HepG2 (cell line): Measurements from ENCODE around the gene FAM20A. TPM values are rescaled to one million over a fixed set of nuclear protein-coding genes. Genes with fewer than 3 reads are reported as not detected.

Experiments used
- AHR ChIP-seq: IDR thresholded peaks from 2 replicates; pipeline ENCODE4 v1.6.1; 2018; ENCODE audit warnings: missing genetic modification reagents, missing compliant biosample characterization
- CHD4 ChIP-seq: fragments of 200-600 bp; sonication (generic); IDR thresholded peaks from 2 replicates; pipeline ENCODE4 v1.7.0; 2017; ENCODE audit warnings: mild to moderate bottlenecking, low read length, borderline replicate concordance
- DR1 ChIP-seq: sonication (generic); formaldehyde crosslinking; IDR thresholded peaks from 2 replicates; pipeline ENCODE4 v1.8.0; 2021; ENCODE audit warnings: mild to moderate bottlenecking, missing genetic modification reagents, inconsistent platforms
- KLF6 ChIP-seq: IDR thresholded peaks from 2 replicates; pipeline ENCODE4 v1.8.0; 2016; ENCODE audit warnings: missing biosample characterization, missing genetic modification reagents
- KLF9 ChIP-seq: IDR thresholded peaks from 2 replicates; pipeline ENCODE4 v1.6.1; 2016; ENCODE audit warnings: low read depth
- MEF2D ChIP-seq: sonication (generic); formaldehyde crosslinking; IDR thresholded peaks from 2 replicates; pipeline ENCODE4 v1.5.1; 2020; ENCODE audit warnings: mild to moderate bottlenecking, missing genetic modification reagents
- MEIS1 ChIP-seq: sonication (generic); formaldehyde crosslinking; IDR thresholded peaks from 2 replicates; pipeline ENCODE4 v1.9.0; 2021; ENCODE audit warnings: mild to moderate bottlenecking, missing genetic modification reagents, moderate library complexity, borderline replicate concordance
- MIER2 ChIP-seq: IDR thresholded peaks from 2 replicates; pipeline ENCODE4 v1.6.1; 2016; ENCODE audit warnings: missing biosample characterization, missing genetic modification reagents
- MIXL1 ChIP-seq: IDR thresholded peaks from 2 replicates; pipeline ENCODE4 v1.6.1; 2016
- PAX8 ChIP-seq: sonication (generic); formaldehyde crosslinking; IDR thresholded peaks from 2 replicates; pipeline ENCODE4 v1.8.0; 2022; ENCODE audit warnings: mild to moderate bottlenecking, missing genetic modification reagents, borderline replicate concordance
- RARG ChIP-seq: sonication (generic); formaldehyde crosslinking; IDR thresholded peaks from 2 replicates; pipeline ENCODE4 v1.4.0; 2020; ENCODE audit warnings: low read depth, mild to moderate bottlenecking, missing genetic modification reagents
- SAP130 ChIP-seq: IDR thresholded peaks from 2 replicates; pipeline ENCODE4 v1.6.1; 2016; ENCODE audit warnings: low read depth
- SP2 ChIP-seq: sonication (generic); formaldehyde crosslinking; IDR thresholded peaks from 2 replicates; pipeline ENCODE4 v1.5.1; 2020; ENCODE audit warnings: mild to moderate bottlenecking, missing genetic modification reagents
- ZNF230 ChIP-seq: sonication (generic); formaldehyde crosslinking; IDR thresholded peaks from 2 replicates; pipeline ENCODE4 v1.4.0; 2020; ENCODE audit warnings: mild to moderate bottlenecking, missing genetic modification reagents
- ZNF264 ChIP-seq: sonication (generic); formaldehyde crosslinking; IDR thresholded peaks from 2 replicates; pipeline ENCODE4 v1.4.0; 2020; ENCODE audit warnings: missing genetic modification reagents
- ZNF33A ChIP-seq: sonication (generic); formaldehyde crosslinking; IDR thresholded peaks from 2 replicates; pipeline ENCODE4 v1.5.1; 2020; ENCODE audit warnings: missing genetic modification reagents, mild to moderate bottlenecking, moderate library complexity, borderline replicate concordance
- ZNF343 ChIP-seq: sonication (generic); formaldehyde crosslinking; IDR thresholded peaks from 2 replicates; pipeline ENCODE4 v1.4.0; 2020; ENCODE audit warnings: mild to moderate bottlenecking, missing genetic modification reagents
- ZNF431 ChIP-seq: sonication (generic); formaldehyde crosslinking; IDR thresholded peaks from 2 replicates; pipeline ENCODE4 v1.9.0; 2022; ENCODE audit warnings: missing genetic modification reagents, low read depth, mild to moderate bottlenecking, borderline replicate concordance
- ZNF510 ChIP-seq: sonication (generic); formaldehyde crosslinking; IDR thresholded peaks from 2 replicates; pipeline ENCODE4 v1.4.0; 2020; ENCODE audit warnings: low read depth, mild to moderate bottlenecking, missing genetic modification reagents
- ZNF530 ChIP-seq: sonication (generic); formaldehyde crosslinking; IDR thresholded peaks from 2 replicates; pipeline ENCODE4 v1.5.0; 2020; ENCODE audit warnings: low read depth, mild to moderate bottlenecking, missing genetic modification reagents
- ZNF572 ChIP-seq: sonication (generic); formaldehyde crosslinking; IDR thresholded peaks from 2 replicates; pipeline ENCODE4 v1.5.1; 2020; ENCODE audit warnings: mild to moderate bottlenecking, missing genetic modification reagents
- ZNF589 ChIP-seq: sonication (generic); formaldehyde crosslinking; conservative IDR thresholded peaks from 2 replicates; pipeline ENCODE4 v1.8.0; 2022; ENCODE audit warnings: mild to moderate bottlenecking, moderate library complexity, missing genetic modification reagents
- ZNF670 ChIP-seq: sonication (generic); formaldehyde crosslinking; IDR thresholded peaks from 2 replicates; pipeline ENCODE4 v1.8.0; 2022; ENCODE audit warnings: mild to moderate bottlenecking, missing genetic modification reagents, borderline replicate concordance
- ZNF749 ChIP-seq: sonication (generic); formaldehyde crosslinking; IDR thresholded peaks from 2 replicates; pipeline ENCODE4 v1.8.0; 2022; ENCODE audit warnings: mild to moderate bottlenecking, missing genetic modification reagents, moderate library complexity, borderline replicate concordance
- ZNF816 ChIP-seq: sonication (generic); formaldehyde crosslinking; IDR thresholded peaks from 2 replicates; pipeline ENCODE4 v1.8.0; 2022; ENCODE audit warnings: missing genetic modification reagents, mild to moderate bottlenecking, borderline replicate concordance
- ZSCAN12 ChIP-seq: sonication (generic); formaldehyde crosslinking; IDR thresholded peaks from 2 replicates; pipeline ENCODE4 v1.9.0; 2021; ENCODE audit warnings: mild to moderate bottlenecking, missing genetic modification reagents
- ZSCAN9 ChIP-seq: IDR thresholded peaks from 2 replicates; pipeline ENCODE4 v1.6.1; 2016; ENCODE audit warnings: borderline replicate concordance
- polyA plus RNA-seq, 8 experiments: library from polyadenylated mRNA; depleted of rRNA in 3 of 8; stranded (reverse) in 7 of 8; unstranded in 1 of 8; fragments of >200 nt; fragmentation: Illumina TruSeq in 4 of 8; extraction: Trizol in 4 of 8; gene quantifications; 2 replicates each; pipeline versions ENCODE4 v1.2.1 to v1.2.3, GENCODE V29; 2011 to 2016; ENCODE audit warnings: low read depth in 4 of 8, missing spikeins in 1 of 8, mixed read lengths in 1 of 8; ENCODE audit not compliant: insufficient read depth in 1 of 8
- total RNA-seq, 5 experiments: library from RNA; depleted of rRNA; stranded (reverse); fragments of >200 nt; fragmentation: Illumina TruSeq; extraction: Trizol; gene quantifications; 2 replicates each; pipeline ENCODE4 v1.2.3, GENCODE V29; 2016; ENCODE audit warnings: low read depth in 1 of 5
- TF ChIP-seq, protein P1 (sequence below): sonication (generic); formaldehyde crosslinking; conservative IDR thresholded peaks from 2 replicates; pipeline ENCODE4 v1.8.1; 2023; ENCODE audit warnings: missing genetic modification reagents
- TF ChIP-seq, protein P2 (sequence below): sonication (generic); formaldehyde crosslinking; IDR thresholded peaks from 2 replicates; pipeline ENCODE4 v1.4.0; 2020; ENCODE audit warnings: missing genetic modification reagents

Gene FAM20A
- total and polyA plus RNA-seq, 2 of the 13 experiments (the other 11 are each of a cell fraction or from before 2014, with no cell fraction given), result 9.3 to 20.7 TPM

DNA sequence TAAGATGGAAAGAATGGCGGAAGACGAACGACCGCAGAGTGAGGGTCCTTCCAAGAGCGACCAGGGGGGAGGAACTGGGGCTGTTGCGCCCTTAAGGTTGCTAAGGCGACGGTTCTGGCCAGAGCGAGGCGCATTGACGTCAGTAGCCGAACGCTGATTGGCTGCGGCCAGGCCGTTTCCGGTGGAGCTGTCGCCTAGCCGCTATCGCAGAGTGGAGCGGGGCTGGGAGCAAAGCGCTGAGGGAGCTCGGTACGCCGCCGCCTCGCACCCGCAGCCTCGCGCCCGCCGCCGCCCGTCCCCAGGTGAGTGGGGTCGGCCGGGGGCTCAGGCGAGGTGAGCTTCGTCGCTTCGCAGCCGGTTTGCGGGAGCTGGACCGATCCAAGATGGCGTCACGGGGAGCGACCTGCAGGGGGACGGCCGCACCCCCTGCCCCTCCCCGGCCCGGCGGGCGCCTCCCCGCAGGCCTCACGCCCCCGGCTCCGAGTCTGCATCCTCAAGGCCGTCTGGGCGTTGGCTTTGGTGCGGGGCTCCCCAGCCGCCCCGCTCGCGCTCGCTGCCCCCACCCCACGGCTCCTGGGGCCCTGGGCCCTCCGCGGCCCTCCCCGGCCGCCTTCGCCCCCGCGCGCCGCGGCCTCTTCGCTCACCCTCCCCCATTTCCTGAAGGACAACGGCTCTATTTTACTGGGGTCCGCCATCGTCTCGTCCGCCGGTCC is 88.8 kb downstream of the FAM20A start, which contains the start of gene PRKAR1A (continued):
- TF ChIP-seq KLF6 (CRISPR knock-in tag) (no peak; the same call in 1 of the 2 replicates), ZNF264 (CRISPR knock-in tag) (no peak), SAP130 (CRISPR knock-in tag) (peak; percentile 53; the same call in 1 of the 2 replicates), AHR (0 out of 2 replicates have a peak, but pooled peaks have one; percentile 3), MIER2 (CRISPR knock-in tag) (no peak), SP2 (CRISPR knock-in tag) (peak; percentile 66), ZNF530 (CRISPR knock-in tag) (no peak), ZSCAN12 (CRISPR knock-in tag) (no peak), ZNF230 (CRISPR knock-in tag) (no peak), ZNF572 (CRISPR knock-in tag) (no peak), ZNF431 (0 out of 2 replicates have a peak, but pooled peaks have one; percentile 89), MEF2D (0 out of 2 replicates have a peak, but pooled peaks have one; percentile 32), CHD4 (no peak), KLF9 (CRISPR knock-in tag) (no peak), DR1 (CRISPR knock-in tag) (no peak), RARG (CRISPR knock-in tag) (no peak), ZNF33A (CRISPR knock-in tag) (no peak), ZNF670 (CRISPR knock-in tag) (no peak; the same call in 1 of the 2 replicates), ZNF816 (CRISPR knock-in tag) (no peak; the same call in 1 of the 2 replicates), MIXL1 (CRISPR knock-in tag) (no peak), ZNF343 (no peak), MEIS1 (CRISPR knock-in tag) (no peak), ZNF749 (0 out of 2 replicates have a peak, but pooled peaks have one; percentile 55), ZSCAN9 (no peak; the same call in 1 of the 2 replicates), PAX8 (no peak), ZNF589 (CRISPR knock-in tag) (no peak), ZNF510 (no peak; the same call in 1 of the 2 replicates)
- TF ChIP-seq, protein P1, sequence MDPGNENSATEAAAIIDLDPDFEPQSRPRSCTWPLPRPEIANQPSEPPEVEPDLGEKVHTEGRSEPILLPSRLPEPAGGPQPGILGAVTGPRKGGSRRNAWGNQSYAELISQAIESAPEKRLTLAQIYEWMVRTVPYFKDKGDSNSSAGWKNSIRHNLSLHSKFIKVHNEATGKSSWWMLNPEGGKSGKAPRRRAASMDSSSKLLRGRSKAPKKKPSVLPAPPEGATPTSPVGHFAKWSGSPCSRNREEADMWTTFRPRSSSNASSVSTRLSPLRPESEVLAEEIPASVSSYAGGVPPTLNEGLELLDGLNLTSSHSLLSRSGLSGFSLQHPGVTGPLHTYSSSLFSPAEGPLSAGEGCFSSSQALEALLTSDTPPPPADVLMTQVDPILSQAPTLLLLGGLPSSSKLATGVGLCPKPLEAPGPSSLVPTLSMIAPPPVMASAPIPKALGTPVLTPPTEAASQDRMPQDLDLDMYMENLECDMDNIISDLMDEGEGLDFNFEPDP (CRISPR knock-in tag), result no peak
- TF ChIP-seq, protein P2, sequence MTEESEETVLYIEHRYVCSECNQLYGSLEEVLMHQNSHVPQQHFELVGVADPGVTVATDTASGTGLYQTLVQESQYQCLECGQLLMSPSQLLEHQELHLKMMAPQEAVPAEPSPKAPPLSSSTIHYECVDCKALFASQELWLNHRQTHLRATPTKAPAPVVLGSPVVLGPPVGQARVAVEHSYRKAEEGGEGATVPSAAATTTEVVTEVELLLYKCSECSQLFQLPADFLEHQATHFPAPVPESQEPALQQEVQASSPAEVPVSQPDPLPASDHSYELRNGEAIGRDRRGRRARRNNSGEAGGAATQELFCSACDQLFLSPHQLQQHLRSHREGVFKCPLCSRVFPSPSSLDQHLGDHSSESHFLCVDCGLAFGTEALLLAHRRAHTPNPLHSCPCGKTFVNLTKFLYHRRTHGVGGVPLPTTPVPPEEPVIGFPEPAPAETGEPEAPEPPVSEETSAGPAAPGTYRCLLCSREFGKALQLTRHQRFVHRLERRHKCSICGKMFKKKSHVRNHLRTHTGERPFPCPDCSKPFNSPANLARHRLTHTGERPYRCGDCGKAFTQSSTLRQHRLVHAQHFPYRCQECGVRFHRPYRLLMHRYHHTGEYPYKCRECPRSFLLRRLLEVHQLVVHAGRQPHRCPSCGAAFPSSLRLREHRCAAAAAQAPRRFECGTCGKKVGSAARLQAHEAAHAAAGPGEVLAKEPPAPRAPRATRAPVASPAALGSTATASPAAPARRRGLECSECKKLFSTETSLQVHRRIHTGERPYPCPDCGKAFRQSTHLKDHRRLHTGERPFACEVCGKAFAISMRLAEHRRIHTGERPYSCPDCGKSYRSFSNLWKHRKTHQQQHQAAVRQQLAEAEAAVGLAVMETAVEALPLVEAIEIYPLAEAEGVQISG (CRISPR knock-in tag), result peak; percentile 67; the same call in 1 of the 2 replicates
